Neural progenitor cell (in vitro differentiated cells): ENCODE measurements around the gene MZB1. TPM values are rescaled to one million over a fixed set of nuclear protein-coding genes. Genes with fewer than 3 reads are reported as not detected.
"Not testable (repeated sequence)": the region's sequence is repeated elsewhere in the genome, so short reads cannot be mapped to it uniquely, and the experiment has no call there.

Experiments
- DNase-seq: peaks from one replicate; pipeline ENCODE4 v3.0.0-alpha.2; 2016; ENCODE audit warnings: low spot score
- H2AFZ ChIP-seq: fragments of 200-600 bp; sonication (generic); replicated peaks from 2 replicates; pipeline ENCODE4 v1.6.1; 2016; ENCODE audit warnings: antibody characterized with exemption
- H3F3A ChIP-seq: fragments of 200-600 bp; sonication (generic); 2 replicates; pipeline ENCODE4 v1.6.1; 2016; ENCODE audit warnings: antibody characterized with exemption, low read depth
- H3K27ac ChIP-seq: fragments of 200-600 bp; sonication (generic); 2 replicates; pipeline ENCODE4 v1.5.1; 2016; ENCODE audit warnings: mild to moderate bottlenecking
- H3K27me3 ChIP-seq: fragments of 200-600 bp; sonication (generic); 2 replicates; pipeline ENCODE4 v1.6.1; 2016; ENCODE audit warnings: mild to moderate bottlenecking, moderate library complexity
- H3K36me3 ChIP-seq: fragments of 200-600 bp; sonication (generic); 2 replicates; pipeline ENCODE4 v1.5.1; 2016
- H3K4me1 ChIP-seq: fragments of 200-600 bp; sonication (generic); 2 replicates; pipeline ENCODE4 v1.6.1; 2016; ENCODE audit warnings: mixed run types
- H3K4me2 ChIP-seq: fragments of 200-600 bp; sonication (generic); 2 replicates; pipeline ENCODE4 v1.6.1; 2016
- H3K4me3 ChIP-seq: fragments of 200-600 bp; sonication (generic); 2 replicates; pipeline ENCODE4 v1.5.1; 2016
- H3K79me2 ChIP-seq: fragments of 200-600 bp; sonication (generic); 2 replicates; pipeline ENCODE4 v1.6.1; 2016; ENCODE audit warnings: low read depth
- H3K9ac ChIP-seq: fragments of 200-600 bp; sonication (generic); 2 replicates; pipeline ENCODE4 v1.6.1; 2016
- H3K9me3 ChIP-seq: fragments of 200-600 bp; sonication (generic); 2 replicates; pipeline ENCODE4 v1.5.1; 2016; ENCODE audit warnings: low read depth
- H4K20me1 ChIP-seq: fragments of 200-600 bp; sonication (generic); 2 replicates; pipeline ENCODE4 v1.6.1; 2016; ENCODE audit warnings: low read depth
- H3K27ac Mint-ChIP-seq: 3 replicates; pipeline ENCODE4 v1.8.0; 2021; ENCODE audit warnings: mixed read lengths
- H3K27me3 Mint-ChIP-seq: 2 replicates; pipeline ENCODE4 v1.8.0; 2022; ENCODE audit warnings: low read depth, mild to moderate bottlenecking, inconsistent platforms, moderate library complexity, mixed read lengths; ENCODE audit not compliant: insufficient read depth
- H3K36me3 Mint-ChIP-seq: 3 replicates; pipeline ENCODE4 v1.8.0; 2021; ENCODE audit warnings: mixed read lengths
- H3K4me1 Mint-ChIP-seq: 3 replicates; pipeline ENCODE4 v1.8.0; 2021; ENCODE audit warnings: mixed read lengths
- H3K4me3 Mint-ChIP-seq: 3 replicates; pipeline ENCODE4 v1.8.0; 2021; ENCODE audit warnings: mild to moderate bottlenecking, moderate library complexity, mixed read lengths
- H3K9me3 Mint-ChIP-seq: 3 replicates; pipeline ENCODE4 v1.8.0; 2020; ENCODE audit warnings: mixed read lengths
- CTCF ChIP-seq: fragments of 200-600 bp; sonication (generic); IDR thresholded peaks from 2 replicates; pipeline ENCODE4 v1.5.1; 2017; ENCODE audit warnings: antibody characterized with exemption, mild to moderate bottlenecking
- EZH2 ChIP-seq: fragments of 200-600 bp; sonication (generic); IDR thresholded peaks from 2 replicates; pipeline ENCODE4 v1.6.1; 2017; ENCODE audit warnings: antibody characterized with exemption, mild to moderate bottlenecking, moderate library complexity
- EZH2phosphoT487 ChIP-seq: fragments of 200-600 bp; sonication (generic); IDR thresholded peaks from 2 replicates; pipeline ENCODE4 v1.6.1; 2017; ENCODE audit warnings: antibody characterized with exemption
- total RNA-seq: library from RNA; depleted of rRNA; stranded (reverse); fragments of >200 nt; gene quantifications from 2 replicates; pipeline ENCODE4 v1.2.3, GENCODE V29; 2015; ENCODE audit warnings: low replicate concordance

The MZB1 gene
- total RNA-seq, 1 donor from 2014 or later = not detected

- Mint-ChIP-seq H3K27me3 (peaks cover 12% of the 10 kb centered on the region), H3K4me3 (no peak overlapping the region), H3K4me1 (peaks cover 15% of the 10 kb centered on the region), H3K36me3 (no peaks in the 10 kb centered on the region), H3K9me3 (no peaks in the 10 kb centered on the region), H3K27ac (no peak overlapping the region)
- Histone ChIP-seq H3K4me2 (no peak overlapping the region), H4K20me1 (peaks cover 4% of the 10 kb centered on the region), H3K4me1 (peaks cover 4% of the 10 kb centered on the region), H3K27ac (no peak overlapping the region), H3K9me3 (no peaks in the 10 kb centered on the region), H3K27me3 (peaks cover 14% of the 10 kb centered on the region), H3K36me3 (no peaks in the 10 kb centered on the region), H2AFZ (no peak overlapping the region), H3K9ac (no peak overlapping the region), H3K79me2 (no peaks in the 10 kb centered on the region), H3F3A (peaks cover 19% of the 10 kb centered on the region), H3K4me3 (no peak overlapping the region)
- no peak for TF ChIP-seq EZH2phosphoT487
- no peak for TF ChIP-seq CTCF
- no peak for TF ChIP-seq EZH2
- no peak for DNase-seq
Observed at GRCh38 chr5:139387611-139388197, 2.0 kb downstream of the MZB1 start.

- DNase-seq, H3K27ac ChIP-seq, H3K4me1 ChIP-seq, H3K36me3 ChIP-seq, H4K20me1 ChIP-seq, H3K4me3 ChIP-seq, H3K27me3 Mint-ChIP-seq, H2AFZ ChIP-seq, H3K36me3 Mint-ChIP-seq, H3K9me3 ChIP-seq, H3K27me3 ChIP-seq, H3K79me2 ChIP-seq, H3K27ac Mint-ChIP-seq, H3K4me3 Mint-ChIP-seq, H3K9ac ChIP-seq, H3K4me2 ChIP-seq, H3K9me3 Mint-ChIP-seq: not testable (repeated sequence)
- peaks cover 15% of the 10 kb centered on the region for H3K4me1 Mint-ChIP-seq
- H3F3A ChIP-seq = peaks cover 13% of the 10 kb centered on the region
Observed at GRCh38 chr5:139386956-139387355, 2.8 kb downstream of the MZB1 start.

GRCh38 chr5:139386050-139386438 is 3.7 kb downstream of the MZB1 start:
- Mint-ChIP-seq H3K36me3 (no peaks in the 10 kb centered on the region), H3K9me3 (no peaks in the 10 kb centered on the region), H3K27ac (no peak overlapping the region), H3K4me1 (peaks cover 10% of the 10 kb centered on the region), H3K4me3 (no peak overlapping the region), H3K27me3 (peaks cover 5% of the 10 kb centered on the region)
- no peak overlapping the region for H3K9ac ChIP-seq
- no peak for DNase-seq
- no peaks in the 10 kb centered on the region for H3K27me3 ChIP-seq
- H2AFZ ChIP-seq = no peak overlapping the region
- H3K9me3 ChIP-seq = no peaks in the 10 kb centered on the region
- no peaks in the 10 kb centered on the region for H3K79me2 ChIP-seq
- H3F3A ChIP-seq = peaks cover 4% of the 10 kb centered on the region
- TF ChIP-seq EZH2phosphoT487 = no peak
- no peak for TF ChIP-seq EZH2
- TF ChIP-seq CTCF = no peak
- no peaks in the 10 kb centered on the region for H4K20me1 ChIP-seq
- no peaks in the 10 kb centered on the region for H3K36me3 ChIP-seq
- H3K27ac ChIP-seq = no peak overlapping the region
- H3K4me3 ChIP-seq = no peak overlapping the region
- H3K4me1 ChIP-seq = peaks cover 4% of the 10 kb centered on the region
- no peak overlapping the region for H3K4me2 ChIP-seq

GRCh38 chr5:139385061-139386049 is 4.4 kb downstream of the MZB1 start:
- peaks cover 13% of the 10 kb centered on the region for H3K4me1 Mint-ChIP-seq
- no peak overlapping the region for H3K4me2 ChIP-seq

More at GRCh38 chr5:139385061-139386049, 4.4 kb downstream of the MZB1 start:
- H3K4me3 ChIP-seq = no peak overlapping the region
- Mint-ChIP-seq H3K36me3 (no peaks in the 10 kb centered on the region), H3K9me3 (no peaks in the 10 kb centered on the region), H3K27ac (no peak overlapping the region), H3K27me3 (peaks cover 3% of the 10 kb centered on the region), H3K4me3 (no peak overlapping the region)
- no peak overlapping the region for H3K9ac ChIP-seq
- no peaks in the 10 kb centered on the region for H4K20me1 ChIP-seq
- no peak overlapping the region for H2AFZ ChIP-seq
- no peaks in the 10 kb centered on the region for H3K27me3 ChIP-seq
- H3K27ac ChIP-seq = no peak overlapping the region
- H3K4me1 ChIP-seq = peaks cover 4% of the 10 kb centered on the region
- no peaks in the 10 kb centered on the region for H3K79me2 ChIP-seq
- H3K36me3 ChIP-seq = no peaks in the 10 kb centered on the region
- no peak for DNase-seq
- H3K9me3 ChIP-seq = no peaks in the 10 kb centered on the region
- no peaks in the 10 kb centered on the region for H3F3A ChIP-seq
- no peak for TF ChIP-seq CTCF
- TF ChIP-seq EZH2phosphoT487 = no peak
- TF ChIP-seq EZH2 = no peak
